IMR-90 (cell line): ENCODE measurements around the gene PARD3. TPM values are rescaled to one million over a fixed set of nuclear protein-coding genes. Genes with fewer than 3 reads are reported as not detected.

ENCODE experiments used
- ATAC-seq: fragments of 200-7000 bp; cut with Tn5 transposase; 2 replicates; pipeline ENCODE4 v1.9.1; 2020; ENCODE audit warnings: low read depth, mild to moderate bottlenecking, moderate library complexity
- BruUV-seq: library from RNA; stranded (reverse); fragments of 400-500 nt; replicated peaks from 2 replicates; lab custom pipeline; 2021; lab: Mats Ljungman, UMichigan
- CTCF ChIA-PET: fragments of 300-600 bp; formaldehyde crosslinking; extraction: SDS; loops from one replicate; lab custom pipeline; 2021; ENCODE audit warnings: antibody characterized with exemption; lab: Yijun Ruan, JAX
- POLR2A ChIA-PET: fragments of 300-600 bp; sonication (Branson Sonifier 250); formaldehyde crosslinking; loops from one replicate; lab custom pipeline; 2022; ENCODE audit warnings: antibody characterized with exemption; ENCODE audit not compliant: unreplicated experiment; lab: Charles Lee
- DNase-seq: peaks from one replicate; pipeline ENCODE4 v3.0.0; 2013
- H2AFZ ChIP-seq: replicated peaks from 2 replicates; pipeline ENCODE3; 2013; ENCODE audit warnings: low read length, mild to moderate bottlenecking; ENCODE audit not compliant: poor library complexity
- H2AK5ac ChIP-seq: 2 replicates; pipeline ENCODE4 v1.6.1; 2013; ENCODE audit warnings: low read depth, low read length, inconsistent platforms
- H2AK9ac ChIP-seq: replicated peaks from 2 replicates; pipeline ENCODE3; 2013; ENCODE audit warnings: mild to moderate bottlenecking, low read depth, low read length, moderate library complexity; ENCODE audit not compliant: poor library complexity
- H2BK120ac ChIP-seq: 2 replicates; pipeline ENCODE4 v1.6.1; 2013; ENCODE audit warnings: low read depth, low read length, inconsistent platforms
- H2BK15ac ChIP-seq: 3 replicates; pipeline ENCODE4 v1.6.1; 2013; ENCODE audit warnings: low read depth, low read length, inconsistent platforms
- H2BK20ac ChIP-seq: 2 replicates; pipeline ENCODE4 v1.6.1; 2013; ENCODE audit warnings: low read depth, mild to moderate bottlenecking, inconsistent platforms, low read length, moderate library complexity
- H2BK5ac ChIP-seq: 2 replicates; pipeline ENCODE4 v1.6.1; 2013; ENCODE audit warnings: mild to moderate bottlenecking, low read depth, low read length, inconsistent platforms; ENCODE audit not compliant: poor library complexity, severe bottlenecking
- H3K14ac ChIP-seq: replicated peaks from 2 replicates; pipeline ENCODE4 v1.6.1; 2013; ENCODE audit warnings: low read depth, low read length, inconsistent platforms
- H3K18ac ChIP-seq: 2 replicates; pipeline ENCODE4 v1.6.1; 2013; ENCODE audit warnings: low read depth, low read length, control low read depth
- H3K23ac ChIP-seq: 2 replicates; pipeline ENCODE4 v1.6.1; 2013; ENCODE audit warnings: low read depth, low read length, inconsistent platforms
- H3K27ac ChIP-seq: 2 replicates; pipeline ENCODE4 v1.5.1; 2013; ENCODE audit warnings: mild to moderate bottlenecking, control low read depth, low read length; ENCODE audit not compliant: insufficient read depth
- H3K27me3 ChIP-seq: 2 replicates; pipeline ENCODE4 v1.6.1; 2013; ENCODE audit warnings: low read length; ENCODE audit not compliant: control insufficient read depth, insufficient read depth
- H3K36me3 ChIP-seq: 2 replicates; pipeline ENCODE4 v1.6.1; 2013; ENCODE audit warnings: low read length, mixed read lengths; ENCODE audit not compliant: control insufficient read depth, insufficient read depth
- H3K4ac ChIP-seq: 2 replicates; pipeline ENCODE4 v1.6.1; 2013; ENCODE audit warnings: low read depth, low read length, inconsistent platforms
- H3K4me1 ChIP-seq: 2 replicates; pipeline ENCODE4 v1.6.1; 2013; ENCODE audit warnings: low read length, mixed read lengths; ENCODE audit not compliant: control insufficient read depth, insufficient read depth
- H3K4me2 ChIP-seq: 2 replicates; pipeline ENCODE4 v1.6.1; 2013; ENCODE audit warnings: low read depth, mild to moderate bottlenecking, control low read depth, low read length, moderate library complexity
- H3K4me3 ChIP-seq: 2 replicates; pipeline ENCODE4 v1.5.1; 2013; ENCODE audit warnings: low read depth, mild to moderate bottlenecking, control low read depth, low read length, moderate library complexity; ENCODE audit not compliant: insufficient read depth
- H3K56ac ChIP-seq: 2 replicates; pipeline ENCODE4 v1.6.1; 2013; ENCODE audit warnings: low read length, inconsistent platforms; ENCODE audit not compliant: insufficient read depth; ENCODE audit errors: extremely low read depth
- H3K79me1 ChIP-seq, 2 experiments: 2 replicates each; pipeline ENCODE4 v1.6.1; 2013; ENCODE audit warnings: low read length in 2 of 2, inconsistent platforms in 1 of 2, low read depth in 1 of 2
- H3K9ac ChIP-seq: 2 replicates; pipeline ENCODE4 v1.6.1; 2013; ENCODE audit warnings: low read depth, low read length, control low read depth
- H3K9me1 ChIP-seq: 2 replicates; pipeline ENCODE4 v1.6.1; 2013; ENCODE audit warnings: low read length, inconsistent platforms; ENCODE audit not compliant: insufficient read depth
- H3K9me3 ChIP-seq: 2 replicates; pipeline ENCODE4 v1.6.1; 2013; ENCODE audit warnings: low read length; ENCODE audit not compliant: control insufficient read depth, insufficient read depth
- H4K20me1 ChIP-seq: 2 replicates; pipeline ENCODE4 v1.6.1; 2013; ENCODE audit warnings: low read length, inconsistent platforms; ENCODE audit not compliant: insufficient read depth
- H4K5ac ChIP-seq: 2 replicates; pipeline ENCODE4 v1.6.1; 2013; ENCODE audit warnings: mild to moderate bottlenecking, low read depth, low read length, control low read depth
- H4K8ac ChIP-seq, 2 experiments: 2 replicates each; pipeline ENCODE4 v1.6.1; 2013; ENCODE audit warnings: low read depth in 2 of 2, low read length in 2 of 2, control low read depth in 1 of 2, inconsistent platforms in 1 of 2
- H4K91ac ChIP-seq: 2 replicates; pipeline ENCODE4 v1.6.1; 2013; ENCODE audit warnings: low read depth, low read length, inconsistent platforms; ENCODE audit not compliant: insufficient read depth
- CEBPB ChIP-seq: IDR thresholded peaks from 2 replicates; pipeline ENCODE4 v1.6.1; 2012; ENCODE audit warnings: low read depth, low read length, improper control_type of control experiment
- RFX5 ChIP-seq: IDR thresholded peaks from 2 replicates; pipeline ENCODE4 v1.8.0; 2012; ENCODE audit warnings: low read depth, mild to moderate bottlenecking, low read length, moderate library complexity
- WGBS, 2 experiments: methylation state at CpG; one replicate each; pipeline versions ENCODE4 v1.1.5 to v1.1.7; 2013; ENCODE audit warnings: missing lambda C conversion rate in 2 of 2; ENCODE audit not compliant: insufficient read length in 1 of 2; ENCODE audit errors: extremely low coverage in 2 of 2; 5-methylcytosine and 5-hydroxymethylcytosine counted together
- dilution Hi-C: fragments of 300-500 bp; cut with HindIII; formaldehyde crosslinking; loops from one replicate; pipeline ENCODE4 v1.14.3; 2018; ENCODE audit warnings: low sequenced_read_pairs; ENCODE audit not compliant: unreplicated experiment
- in situ Hi-C: fragments of 300-500 bp; cut with MboI; formaldehyde crosslinking; loops from 3 replicates; pipeline ENCODE4 v1.14.3; 2019; ENCODE audit warnings: low sequenced_read_pairs, inconsistent platforms, mixed read lengths
- intact Hi-C: fragments of 100-400 bp; cut with micrococcal nuclease; formaldehyde crosslinking; loops from 2 replicates; pipeline ENCODE4 v1.10.0; 2022
- polyA plus RNA-seq, 3 experiments: library from polyadenylated mRNA; depleted of rRNA; stranded (reverse); fragments of >200 nt; gene quantifications; 2 replicates each; pipeline ENCODE4 v1.2.3, GENCODE V29; 2012; ENCODE audit warnings: low replicate concordance in 1 of 3
- total RNA-seq: library from RNA; depleted of rRNA; stranded (reverse); fragments of >200 nt; gene quantifications from 2 replicates; pipeline ENCODE4 v1.2.3, GENCODE V29; 2012

Gene PARD3
- total and polyA plus RNA-seq, 2 of the 4 experiments (the other 2 are of a cell fraction) = 14.6 to 37.5 TPM

DNA sequence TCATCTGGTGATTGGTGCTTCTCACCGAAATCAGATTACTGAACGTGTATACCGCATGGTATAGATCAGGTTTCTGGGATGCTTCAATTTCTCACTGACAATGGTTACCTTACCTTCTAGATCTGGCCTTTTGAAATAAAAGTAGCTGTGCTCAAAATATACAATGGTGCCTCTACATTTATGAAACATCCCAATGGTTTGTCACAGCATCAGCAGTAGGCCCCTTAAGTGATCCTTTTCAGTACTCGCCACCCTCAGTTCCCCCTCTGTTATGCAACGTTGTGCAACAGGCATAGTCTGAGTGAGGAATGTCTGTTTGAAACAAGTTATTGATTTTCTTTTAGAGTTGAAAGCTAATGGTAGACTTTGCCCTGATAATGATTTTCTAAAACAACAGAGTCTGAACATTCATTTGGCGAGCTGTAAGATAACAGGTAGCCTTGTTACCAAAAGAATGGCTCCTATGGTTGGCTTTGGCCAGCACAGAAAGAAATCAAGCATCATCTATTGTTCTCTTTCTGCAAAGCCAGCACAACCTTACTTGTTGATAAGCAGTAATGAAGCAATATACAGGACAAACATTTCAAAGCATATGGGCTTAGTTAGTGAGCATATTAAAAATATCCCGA is 693.9 kb downstream of the PARD3 start:
- no peak overlapping the region for H3K4me2 ChIP-seq
- no peak for DNase-seq

More for the DNA sequence above, 693.9 kb downstream of the PARD3 start:
- no peak overlapping the region for H3K23ac ChIP-seq
- H2AK5ac ChIP-seq = no peak overlapping the region
- H3K14ac ChIP-seq = no peak overlapping the region
- H3K4me1 ChIP-seq = peaks cover 3% of the 10 kb centered on the region
- H4K5ac ChIP-seq = no peak overlapping the region
- H3K79me1 ChIP-seq = no peaks in the 10 kb centered on the region
- H2BK5ac ChIP-seq = no peak overlapping the region
- in situ Hi-C loops = loop anchor here (25.0 kb wide), 1 partner anchor 784 kb away; the partner anchor contains the start of gene NRP1
- no peak overlapping the region for H4K91ac ChIP-seq
- no peak overlapping the region for H3K27ac ChIP-seq
- POLR2A ChIA-PET = no interaction called here
- H3K4me3 ChIP-seq = no peak overlapping the region
- no CpG with 5 or more reads among the region's 7 CpGs for WGBS, 2 experiments
- H2BK15ac ChIP-seq = no peak overlapping the region
- H3K36me3 ChIP-seq = no peaks in the 10 kb centered on the region
- ATAC-seq = no peak
- no peak overlapping the region for H2AFZ ChIP-seq
- no peak overlapping the region for H2AK9ac ChIP-seq
- H2BK20ac ChIP-seq = no peak overlapping the region
- intact Hi-C loops = loop anchor here (5.0 kb wide), 1 partner anchor 789 kb away; the partner anchor contains the start of gene NRP1
- H3K56ac ChIP-seq = no peak overlapping the region
- no peak overlapping the region for H2BK120ac ChIP-seq
- H3K18ac ChIP-seq = no peak overlapping the region
- H3K27me3 ChIP-seq = no peaks in the 10 kb centered on the region
- no peaks in the 10 kb centered on the region for H4K20me1 ChIP-seq
- no peaks in the 10 kb centered on the region for H3K9me3 ChIP-seq
- no TSS peak for BruUV-seq
- no peaks in the 10 kb centered on the region for H3K9me1 ChIP-seq
- no peak overlapping the region for H4K8ac ChIP-seq
- dilution Hi-C loops = no loop called here
- TF ChIP-seq RFX5 (no peak), CEBPB (peak; percentile 37; the same call in 1 of the 2 replicates)
- CTCF ChIA-PET = no interaction called here
- no peak overlapping the region for H3K9ac ChIP-seq
- H3K4ac ChIP-seq = no peak overlapping the region
